Bronchial epithelial cell (primary cell): ENCODE data around the gene FZD4. TPM values are rescaled to one million over a fixed set of nuclear protein-coding genes. Genes with fewer than 3 reads are reported as not detected.

ENCODE experiments used
- DNase-seq: peaks from one replicate; pipeline ENCODE4 v3.0.0-alpha.2; 2010; ENCODE audit warnings: low read depth
- FAIRE-seq: peaks from 2 replicates; lab custom pipeline; 2011; peaks lifted over from hg19 to GRCh38; lab: Jason Lieb, UNC
- H3K27me3 ChIP-seq: 2 replicates; pipeline ENCODE4 v1.5.1; 2011; ENCODE audit warnings: low read length; ENCODE audit not compliant: control insufficient read depth, insufficient read depth
- H3K36me3 ChIP-seq: 2 replicates; pipeline ENCODE4 v1.5.1; 2011; ENCODE audit warnings: low read length; ENCODE audit not compliant: control insufficient read depth, insufficient read depth
- H3K4me3 ChIP-seq: 2 replicates; pipeline ENCODE4 v1.5.1; 2011; ENCODE audit warnings: mild to moderate bottlenecking, low read depth, low read length, control low read depth
- total RNA-seq: library from RNA; depleted of rRNA; stranded (reverse); fragments of >200 nt; gene quantifications from 2 replicates; pipeline ENCODE4 v1.2.1, GENCODE V29; 2014
- TF ChIP-seq, protein P1 (sequence below): IDR thresholded peaks from 2 replicates; pipeline ENCODE4 v1.5.1; 2011; ENCODE audit warnings: mild to moderate bottlenecking, moderate library complexity, low read length, control low read depth, inconsistent platforms; ENCODE audit not compliant: insufficient read depth, severe bottlenecking

FZD4 gene
- total RNA-seq, 1 donor from 2014 or later, result 0.53 TPM

GRCh38 chr11:86910592-86910991, 44.6 kb downstream of the FZD4 start:
- DNase-seq, result peak; percentile 59
- FAIRE-seq, result no peak

GRCh38 chr11:86906198-86906597, 49.0 kb downstream of the FZD4 start:
- DNase-seq (no peak), FAIRE-seq (no peak)
- Histone ChIP-seq H3K27me3 (no peaks in the 10 kb centered on the region), H3K36me3 (no peaks in the 10 kb centered on the region), H3K4me3 (no peak overlapping the region)
- TF ChIP-seq, protein P1, sequence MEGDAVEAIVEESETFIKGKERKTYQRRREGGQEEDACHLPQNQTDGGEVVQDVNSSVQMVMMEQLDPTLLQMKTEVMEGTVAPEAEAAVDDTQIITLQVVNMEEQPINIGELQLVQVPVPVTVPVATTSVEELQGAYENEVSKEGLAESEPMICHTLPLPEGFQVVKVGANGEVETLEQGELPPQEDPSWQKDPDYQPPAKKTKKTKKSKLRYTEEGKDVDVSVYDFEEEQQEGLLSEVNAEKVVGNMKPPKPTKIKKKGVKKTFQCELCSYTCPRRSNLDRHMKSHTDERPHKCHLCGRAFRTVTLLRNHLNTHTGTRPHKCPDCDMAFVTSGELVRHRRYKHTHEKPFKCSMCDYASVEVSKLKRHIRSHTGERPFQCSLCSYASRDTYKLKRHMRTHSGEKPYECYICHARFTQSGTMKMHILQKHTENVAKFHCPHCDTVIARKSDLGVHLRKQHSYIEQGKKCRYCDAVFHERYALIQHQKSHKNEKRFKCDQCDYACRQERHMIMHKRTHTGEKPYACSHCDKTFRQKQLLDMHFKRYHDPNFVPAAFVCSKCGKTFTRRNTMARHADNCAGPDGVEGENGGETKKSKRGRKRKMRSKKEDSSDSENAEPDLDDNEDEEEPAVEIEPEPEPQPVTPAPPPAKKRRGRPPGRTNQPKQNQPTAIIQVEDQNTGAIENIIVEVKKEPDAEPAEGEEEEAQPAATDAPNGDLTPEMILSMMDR, result no peak

More at GRCh38 chr11:86910592-86910991, 44.6 kb downstream of the FZD4 start:
- H3K27me3 ChIP-seq, result no peaks in the 10 kb centered on the region
- H3K4me3 ChIP-seq, result no peak overlapping the region
- no peaks in the 10 kb centered on the region for H3K36me3 ChIP-seq
- TF ChIP-seq, protein P1, result no peak

- Histone ChIP-seq H3K36me3 (no peaks in the 10 kb centered on the region), H3K4me3 (no peak overlapping the region), H3K27me3 (no peaks in the 10 kb centered on the region)
- DNase-seq (no peak), FAIRE-seq (no peak)
- TF ChIP-seq, protein P1, result no peak
These were observed 49.9 kb downstream of the FZD4 start for GRCh38 chr11:86905252-86905651.

GRCh38 chr11:86904001-86904400, 51.2 kb downstream of the FZD4 start:
- H3K27me3 ChIP-seq, result no peaks in the 10 kb centered on the region
- peak; percentile 33 for DNase-seq
- no peak for FAIRE-seq
- TF ChIP-seq, protein P1, result no peak
- H3K4me3 ChIP-seq, result no peak overlapping the region
- H3K36me3 ChIP-seq, result no peaks in the 10 kb centered on the region

DNA sequence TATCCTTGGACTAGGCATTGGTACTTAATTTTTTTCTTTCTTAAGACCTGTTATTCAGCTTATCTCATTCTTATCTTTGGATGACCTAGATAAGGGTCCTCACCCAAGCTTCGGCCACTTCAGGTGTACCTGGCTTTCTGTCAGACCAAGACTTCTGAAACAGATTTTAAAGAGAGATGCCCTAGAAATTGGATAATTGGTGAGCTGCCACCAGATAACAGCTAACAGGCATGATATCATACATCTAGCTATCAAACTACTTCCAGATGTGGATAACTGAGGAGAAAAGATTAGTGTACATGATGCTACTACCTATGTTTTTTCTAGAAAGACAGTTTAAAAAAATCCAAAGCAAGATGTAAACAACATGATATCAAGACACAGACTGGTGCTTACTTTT, 52.9 kb downstream of the FZD4 start:
- TF ChIP-seq, protein P1, result no peak
- H3K27me3 ChIP-seq, result no peaks in the 10 kb centered on the region
- no peaks in the 10 kb centered on the region for H3K36me3 ChIP-seq
- H3K4me3 ChIP-seq, result no peak overlapping the region
- DNase-seq (no peak), FAIRE-seq (no peak)

GRCh38 chr11:86901599-86901998, 53.6 kb downstream of the FZD4 start:
- Histone ChIP-seq H3K4me3 (no peak overlapping the region), H3K27me3 (no peaks in the 10 kb centered on the region), H3K36me3 (no peaks in the 10 kb centered on the region)
- DNase-seq (no peak), FAIRE-seq (no peak)
- TF ChIP-seq, protein P1, result no peak
